ENCODE data around the gene TMEM213. TPM values are rescaled to one million over a fixed set of nuclear protein-coding genes. Genes with fewer than 3 reads are reported as not detected.
A peak's percentile ranks its signal among the peaks of the same experiment; 100 is the strongest.

The TMEM213 gene
- total and polyA plus RNA-seq, 8 donors, result 0.07 to 0.30 (median 0.16) TPM; not detected in 3

- Histone ChIP-seq H3K9me3 (no peaks in the 10 kb centered on the region), H3K27ac (no peak overlapping the region), H3K4me3 (no peak overlapping the region), H3K36me3 (peaks cover 0 to 9% (median 0%) of the 10 kb centered on the region in 3 donors), H3K27me3 (no peaks in the 10 kb centered on the region), H3K4me1 (no peaks in the 10 kb centered on the region)
- DNase-seq, result no peak
- peak in 3 of 4 donors; percentile 19 to 49 (median 31) for ATAC-seq
- 77 to 78% methylated on average over 13 of the region's 13 CpGs for WGBS, 2 donors
- TF ChIP-seq CTCF (IDR thresholded peaks at IDR 0.05), result no peak
- no peak for FAIRE-seq
- intact Hi-C loops (cut with DNase I), result loop anchor here in 2 of 3 donors (10.0 kb wide), 2 partner anchors 99 to 189 kb away; partner anchors contain the start of gene KIAA1549 (in 2 of the 2)
Observed at GRCh38 chr7:138885383-138886147, 87.8 kb downstream of the TMEM213 start.

- no peak overlapping the region for H3K27ac ChIP-seq
- DNase-seq, result peak in 2 of 6 donors; percentile 12 to 29
- TF ChIP-seq CTCF (IDR thresholded peaks at IDR 0.05), result peak; percentile 36 to 54 (median 48)
- 38 to 45% methylated on average over 4 of the region's 4 CpGs for WGBS, 2 donors
- H3K4me1 ChIP-seq, result no peaks in the 10 kb centered on the region
- H3K27me3 ChIP-seq, result no peaks in the 10 kb centered on the region
- H3K36me3 ChIP-seq, result no peaks in the 10 kb centered on the region
- no peak for FAIRE-seq
- H3K4me3 ChIP-seq, result no peak overlapping the region
- ATAC-seq, result peak; percentile 61 to 88 (median 82)
- H3K9me3 ChIP-seq, result no peaks in the 10 kb centered on the region
- intact Hi-C loops (cut with DNase I), result loop anchor here in 2 of 3 donors (10.0 kb wide), 2 partner anchors 98 to 188 kb away; partner anchors contain the start of gene KIAA1549 (in 2 of the 2)
Observed at GRCh38 chr7:138886501-138886917, 88.7 kb downstream of the TMEM213 start.

GRCh38 chr7:138887085-138887710 is 89.4 kb downstream of the TMEM213 start:
- no peaks in the 10 kb centered on the region for H3K27me3 ChIP-seq
- no peak for ATAC-seq
- no peak overlapping the region for H3K27ac ChIP-seq
- no peaks in the 10 kb centered on the region for H3K9me3 ChIP-seq
- H3K4me1 ChIP-seq, result no peaks in the 10 kb centered on the region
- intact Hi-C loops (cut with DNase I), result loop anchor here in 2 of 3 donors (10.0 kb wide), 2 partner anchors 98 to 188 kb away; partner anchors contain the start of gene KIAA1549 (in 2 of the 2)
- WGBS, 2 donors, result 84 to 91% methylated on average over 9 of the region's 9 CpGs
- no peak for DNase-seq
- TF ChIP-seq CTCF (IDR thresholded peaks at IDR 0.05), result no peak
- H3K4me3 ChIP-seq, result no peak overlapping the region
- no peak for FAIRE-seq
- H3K36me3 ChIP-seq, result no peaks in the 10 kb centered on the region

Other genes with a start within 250 kb of the TMEM213 start
- under 1 TPM; 0.09 to 0.91 (median 0.19) TPM for gene SVOPL, start 96.6 kb upstream of the TMEM213 start, total RNA-seq
- under 1 TPM in 1 of 2 donors, not detected in 1; 0.12 TPM for gene SVOPL, start 96.6 kb upstream of the TMEM213 start, polyA plus RNA-seq
- under 1 TPM in 5 of 6 donors, not detected in 1; 0.09 to 0.56 (median 0.35) TPM for gene ATP6V0A4, start 202 bp downstream of the TMEM213 start, total RNA-seq
- under 1 TPM; 0.11 to 0.23 TPM for gene ATP6V0A4, start 202 bp downstream of the TMEM213 start, polyA plus RNA-seq
- gene KIAA1549, start 183.4 kb downstream of the TMEM213 start, total RNA-seq, result 1 to 10 TPM; 5.1 to 8.0 (median 7.4) TPM
- 1 to 10 TPM; 1.9 to 3.6 TPM for gene KIAA1549, start 183.4 kb downstream of the TMEM213 start, polyA plus RNA-seq
- 1 to 10 TPM; 1.2 to 5.7 (median 2.7) TPM for gene ZC3HAV1L, start 238.0 kb downstream of the TMEM213 start, total RNA-seq
- gene ZC3HAV1L, start 238.0 kb downstream of the TMEM213 start, polyA plus RNA-seq, result under 1 TPM; 0.87 to 0.99 TPM

All from pancreas (tissue), 10 donors.